GM18505 (cell line): ENCODE data around the gene CTSA.
"Not testable (repeated sequence)": the region's sequence is repeated elsewhere in the genome, so short reads cannot be mapped to it uniquely, and the experiment has no call there.

Source experiments
- ATAC-seq: cut with Tn5 transposase; IDR thresholded peaks from one replicate; pipeline ENCODE4 v1.9.1; 2021; ENCODE audit not compliant: unreplicated experiment
- POLR2A ChIP-seq: IDR thresholded peaks from 4 replicates; pipeline ENCODE4 v1.6.1; 2011; ENCODE audit warnings: borderline replicate concordance; ENCODE audit not compliant: insufficient read depth, insufficient read length; ENCODE audit errors: extremely low read depth

Gene CTSA

GRCh38 chr20:45859916-45860315 lies 31.2 kb upstream of the CTSA start:
- TF ChIP-seq POLR2A = no peak
- no peak for ATAC-seq

GRCh38 chr20:45860560-45861220 lies 30.4 kb upstream of the CTSA start:
- no peak for ATAC-seq
- TF ChIP-seq POLR2A = no peak

DNA sequence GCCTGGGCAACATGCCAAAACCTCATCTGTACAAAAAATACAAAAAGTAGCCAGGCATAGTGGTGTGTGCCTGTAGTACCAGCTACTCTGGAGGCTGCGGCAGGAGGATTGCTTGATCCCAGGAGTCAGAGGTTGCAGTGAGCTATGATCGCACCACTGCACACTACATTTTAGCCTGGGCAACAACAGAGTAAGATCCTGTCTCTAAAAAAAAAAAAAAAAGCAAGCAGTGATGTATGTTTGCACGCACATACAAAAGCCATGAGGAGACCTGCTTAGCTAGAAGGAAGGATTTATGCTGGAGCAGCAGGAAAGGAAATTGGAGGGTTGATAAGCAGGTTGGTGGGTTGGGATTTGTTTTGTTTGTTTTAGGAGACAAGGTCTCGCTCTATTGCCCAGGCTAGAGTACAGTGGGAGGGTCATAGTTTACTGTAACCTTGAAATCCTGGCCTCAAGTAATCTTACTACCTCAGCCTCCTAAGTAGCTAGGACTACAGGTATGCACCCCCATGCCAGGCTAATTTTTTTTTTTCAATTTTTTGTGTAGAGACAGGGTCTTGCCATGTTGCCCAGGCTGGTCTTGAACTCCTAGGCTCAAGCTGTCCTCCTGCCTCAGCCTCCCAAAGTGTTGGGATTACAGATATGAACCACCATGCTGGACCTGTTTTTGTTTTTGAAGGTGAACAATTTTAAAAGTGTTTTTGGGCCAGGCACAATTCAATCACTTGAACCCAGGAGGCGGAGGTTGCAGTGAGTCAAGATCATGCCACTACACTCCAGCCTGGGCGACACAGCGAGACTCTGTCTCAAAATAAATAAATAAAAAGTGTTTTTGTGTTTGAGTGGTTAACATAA lies 29.7 kb upstream of the CTSA start:
- no peak for ATAC-seq
- no peak for TF ChIP-seq POLR2A

DNA sequence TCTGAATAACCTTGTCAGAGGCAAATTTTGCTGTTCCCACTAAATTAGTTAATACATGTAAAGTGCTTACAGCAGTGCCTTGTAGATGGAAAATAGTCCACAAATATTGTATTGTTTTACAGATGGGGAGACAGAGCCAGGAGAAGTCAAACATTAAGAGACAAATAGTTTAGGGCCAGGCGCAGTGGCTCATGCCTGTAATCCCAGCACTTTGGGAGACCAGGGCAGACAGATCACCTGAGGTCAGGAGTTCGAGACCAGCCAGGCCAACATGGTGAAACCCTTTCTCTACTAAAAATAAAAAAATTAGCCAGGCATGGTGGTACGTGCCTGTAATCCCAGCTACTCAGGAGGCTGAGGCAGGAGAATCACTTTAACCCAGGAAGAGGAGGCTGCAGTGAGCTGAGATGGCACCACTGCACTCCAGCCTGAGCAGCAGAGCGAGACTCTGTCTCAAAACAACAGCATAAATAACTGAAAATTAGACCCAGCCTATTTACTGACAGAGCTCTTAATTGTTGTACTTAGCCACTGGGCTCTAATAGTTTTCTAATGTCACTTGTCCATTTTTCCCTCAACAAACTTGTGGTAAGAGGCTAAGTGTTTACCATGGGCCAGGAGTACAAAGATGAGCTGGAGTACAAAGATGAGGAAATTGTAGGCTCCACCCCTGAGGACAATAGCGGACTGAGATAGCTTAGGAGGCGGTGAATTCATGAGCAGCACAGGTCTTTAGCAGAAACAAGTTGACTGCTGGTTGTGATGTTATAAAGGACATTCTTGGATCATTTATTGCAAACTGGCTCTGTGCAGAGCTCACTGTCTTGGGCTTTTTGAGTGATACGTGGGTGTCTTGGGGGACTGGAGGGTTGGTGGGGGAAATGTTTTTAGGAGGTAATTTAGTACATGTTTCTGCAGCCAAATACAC lies 27.3 kb upstream of the CTSA start:
- no peak for ATAC-seq
- no peak for TF ChIP-seq POLR2A

GRCh38 chr20:45866454-45866853 lies 24.7 kb upstream of the CTSA start:
- TF ChIP-seq POLR2A = no peak
- ATAC-seq = no peak

GRCh38 chr20:45867136-45867818 lies 23.9 kb upstream of the CTSA start:
- no peak for ATAC-seq
- TF ChIP-seq POLR2A = no peak

GRCh38 chr20:45867819-45868176 lies 23.3 kb upstream of the CTSA start:
- ATAC-seq = no peak

GRCh38 chr20:45872626-45873025 lies 18.5 kb upstream of the CTSA start:
- no peak for TF ChIP-seq POLR2A
- no peak for ATAC-seq

More at GRCh38 chr20:45867819-45868176, 23.3 kb upstream of the CTSA start:
- no peak for TF ChIP-seq POLR2A

DNA sequence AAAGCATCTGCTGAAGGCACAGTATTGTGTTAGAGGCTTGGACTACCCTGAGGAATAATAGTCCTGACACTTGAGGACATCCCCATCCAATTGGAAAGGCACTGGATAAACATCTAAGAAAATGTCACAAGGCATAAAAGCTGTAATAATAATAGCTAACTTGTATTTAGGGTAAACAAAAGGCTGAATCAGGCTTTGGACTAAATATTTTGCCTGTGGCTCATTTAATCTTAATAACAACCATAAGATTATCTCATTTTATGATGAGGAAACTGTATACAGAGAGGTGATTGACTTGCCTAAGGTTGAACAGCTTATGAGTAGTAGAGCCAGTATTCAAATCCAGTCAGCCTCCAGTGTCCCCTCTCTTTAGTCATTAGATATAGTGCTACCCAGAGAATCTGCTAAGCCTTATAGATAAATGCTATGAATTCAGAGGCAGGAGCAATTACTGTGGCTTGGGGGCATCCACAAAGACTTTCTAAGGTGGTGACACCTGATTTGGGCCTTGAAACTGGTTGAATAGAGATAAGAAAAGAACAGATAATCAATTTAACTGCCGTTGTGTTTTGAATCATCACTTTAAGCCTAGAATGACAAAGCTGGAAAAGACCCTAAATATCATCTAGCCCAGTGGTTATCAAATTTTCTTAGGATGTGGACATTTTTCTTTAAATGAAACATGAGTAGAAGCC lies 17.6 kb upstream of the CTSA start:
- no peak for ATAC-seq

DNA sequence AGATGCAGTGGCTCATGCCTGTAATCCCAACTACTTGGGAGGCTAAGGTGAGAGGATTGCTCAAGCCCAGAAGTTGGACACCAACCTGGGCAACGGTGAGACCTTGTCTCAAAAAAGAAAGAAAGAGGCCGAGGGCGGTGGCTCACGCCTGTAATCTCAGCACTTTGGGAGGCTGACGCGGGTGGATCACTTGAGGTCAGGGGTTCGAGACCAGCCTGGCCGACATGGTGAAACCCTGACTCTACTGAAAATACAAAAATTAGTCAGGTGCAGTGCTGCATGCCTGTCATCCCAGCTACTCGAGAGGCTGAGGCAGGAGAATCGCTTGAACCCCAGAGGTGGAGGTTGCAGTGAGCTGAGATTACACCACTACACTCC lies 17.0 kb upstream of the CTSA start:
- not testable (repeated sequence) for ATAC-seq

More for the DNA sequence above, 17.6 kb upstream of the CTSA start:
- TF ChIP-seq POLR2A = no peak

GRCh38 chr20:45874576-45874975 lies 16.6 kb upstream of the CTSA start:
- no peak for ATAC-seq
- no peak for TF ChIP-seq POLR2A

DNA sequence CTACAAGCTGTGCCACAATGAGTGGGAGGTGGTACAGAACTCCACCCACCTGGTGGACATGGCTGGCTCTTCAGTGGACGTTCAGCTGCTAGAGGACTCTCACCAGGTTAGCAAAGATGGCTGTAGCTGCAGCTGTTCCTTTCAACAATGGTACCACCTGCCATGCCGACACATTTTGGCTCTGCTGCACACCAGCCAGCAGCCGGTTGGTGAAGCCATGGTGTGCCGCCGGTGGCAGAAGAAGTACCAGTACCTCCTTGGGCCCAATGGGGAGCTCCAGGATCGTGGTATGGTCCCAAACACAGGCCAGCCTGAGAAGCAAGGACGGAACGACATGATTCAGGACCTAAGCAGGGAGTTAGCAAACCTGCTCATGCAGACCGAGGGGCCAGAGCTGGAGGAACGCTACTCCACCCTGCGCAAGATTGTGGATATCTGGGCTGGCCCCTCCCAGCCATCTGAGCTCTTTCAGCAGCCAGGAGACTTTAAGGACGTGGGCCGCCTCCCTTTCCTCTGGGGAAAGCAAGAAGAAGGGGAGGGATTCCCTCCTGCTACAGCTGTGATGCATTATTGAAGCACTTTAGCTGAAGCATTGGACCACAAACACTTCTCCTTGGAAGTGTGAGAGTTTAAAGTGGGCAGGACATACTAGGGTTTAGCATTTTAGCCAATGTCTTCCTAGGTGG lies 12.9 kb upstream of the CTSA start:
- TF ChIP-seq POLR2A = no peak
- no peak for ATAC-seq
